ENCODE data around the gene CUX1.

- TF ChIP-seq POLR2A (IDR thresholded peaks at IDR 0.05) (no peak), CTCF (IDR thresholded peaks at IDR 0.05) (no peak)
Measured at GRCh38 chr7:101943306-101943705, 125.9 kb downstream of the CUX1 start.

Data from breast epithelium (tissue), 3 donors.